Activated CD4-positive, alpha-beta T cell treated with anti-CD3 and anti-CD28 coated beads for 36 hours (primary cell): ENCODE data around the gene RARB. TPM values are rescaled to one million over a fixed set of nuclear protein-coding genes. Genes with fewer than 3 reads are reported as not detected.

ENCODE experiments used
- ATAC-seq: fragments of 200-7000 bp; cut with Tn5 transposase; one replicate; pipeline ENCODE4 v1.10.0; 2021; ENCODE audit warnings: mild to moderate bottlenecking, moderate library complexity
- CTCF ChIA-PET: fragments of 350-600 bp; sonication (Branson Sonifier 250); formaldehyde crosslinking; loops from one replicate; lab custom pipeline; 2021; ENCODE audit warnings: antibody characterized with exemption; lab: Charles Lee
- POLR2A ChIA-PET: fragments of 350-600 bp; sonication (Branson Sonifier 250); formaldehyde crosslinking; loops from one replicate; lab custom pipeline; 2021; ENCODE audit warnings: antibody characterized with exemption, inconsistent platforms; lab: Charles Lee
- DNase-seq: peaks from one replicate; pipeline ENCODE4 v3.0.0-alpha.2; 2020
- H3K27ac Mint-ChIP-seq: one replicate; pipeline ENCODE4 v1.8.0; 2021; ENCODE audit warnings: mixed read lengths
- H3K27me3 Mint-ChIP-seq: one replicate; pipeline ENCODE4 v1.8.0; 2021; ENCODE audit warnings: mixed read lengths
- H3K36me3 Mint-ChIP-seq: one replicate; pipeline ENCODE4 v1.8.0; 2021; ENCODE audit warnings: low read depth, mixed read lengths
- H3K4me1 Mint-ChIP-seq: one replicate; pipeline ENCODE4 v1.8.0; 2021; ENCODE audit warnings: mixed read lengths
- H3K4me3 Mint-ChIP-seq: one replicate; pipeline ENCODE4 v1.8.0; 2021; ENCODE audit warnings: mild to moderate bottlenecking, moderate library complexity, mixed read lengths
- H3K9me3 Mint-ChIP-seq: one replicate; pipeline ENCODE4 v1.8.0; 2021; ENCODE audit warnings: low read depth, mixed read lengths
- intact Hi-C, 2 experiments: fragments of 100-400 bp; cut with DNase I in 1 of 2; cut with micrococcal nuclease in 1 of 2; formaldehyde crosslinking; loops; one replicate each; pipeline versions ENCODE4 v1.14.2 to v1.15.1; 2022 to 2024; cut with DNase I, micrococcal nuclease
- total RNA-seq, 2 experiments: library from RNA; stranded (reverse); gene quantifications; one replicate each; pipeline ENCODE4 v1.2.3, GENCODE V29; 2021

The RARB gene
- total RNA-seq, 2 experiments from 2014 or later = not detected

DNA sequence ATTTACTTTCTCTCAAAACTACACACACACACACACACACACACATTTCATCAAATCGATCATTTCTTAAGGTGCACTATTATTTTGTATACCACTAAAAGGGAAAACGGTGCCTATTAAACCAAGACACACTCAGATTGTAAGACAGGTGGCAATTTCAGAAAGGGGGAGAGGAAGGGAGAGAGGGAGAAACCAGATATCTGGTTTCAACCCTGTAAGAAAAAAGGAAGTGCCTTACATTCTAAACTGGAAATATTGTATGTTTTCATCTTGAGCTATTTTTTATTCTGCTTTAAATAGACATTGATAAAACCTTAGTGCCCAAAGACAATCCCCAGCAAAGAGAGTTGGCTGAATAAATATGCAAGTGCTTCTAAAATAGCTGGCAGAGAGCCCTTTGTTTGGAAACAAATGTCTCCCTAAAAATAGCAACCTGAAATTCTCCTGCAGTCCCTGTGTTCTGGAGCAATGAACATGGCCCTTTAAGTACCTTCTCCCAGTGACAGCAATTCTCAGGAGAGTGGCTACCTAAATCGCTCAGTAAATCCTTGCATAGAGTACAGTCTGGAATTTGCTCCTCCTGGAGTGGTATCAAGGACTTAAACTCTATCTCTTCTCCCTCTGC lies 85.7 kb downstream of the RARB start:
- H3K9me3 Mint-ChIP-seq = no peaks in the 10 kb centered on the region
- ATAC-seq = no peak
- no peak for DNase-seq
- intact Hi-C loops = loop anchor here in 1 of 2 experiments (1.0 kb wide), 1 partner anchor 32 kb away; no protein-coding TSS in a partner anchor
- H3K4me1 Mint-ChIP-seq = no peaks in the 10 kb centered on the region
- no peaks in the 10 kb centered on the region for H3K36me3 Mint-ChIP-seq
- no peak overlapping the region for H3K27ac Mint-ChIP-seq
- H3K4me3 Mint-ChIP-seq = no peak overlapping the region
- POLR2A ChIA-PET = no interaction called here
- peaks cover 5% of the 10 kb centered on the region for H3K27me3 Mint-ChIP-seq
- CTCF ChIA-PET = no interaction called here

GRCh38 chr3:25515171-25515570 lies 87.1 kb downstream of the RARB start:
- Mint-ChIP-seq H3K27me3 (peaks cover 5% of the 10 kb centered on the region), H3K36me3 (no peaks in the 10 kb centered on the region), H3K9me3 (no peaks in the 10 kb centered on the region), H3K4me3 (no peak overlapping the region), H3K27ac (no peak overlapping the region), H3K4me1 (no peaks in the 10 kb centered on the region)
- ChIA-PET CTCF (no interaction called here), POLR2A (no interaction called here)
- intact Hi-C loops = no loop called here
- ATAC-seq = no peak
- DNase-seq = no peak

- peaks cover 6% of the 10 kb centered on the region for H3K27me3 Mint-ChIP-seq
- ChIA-PET CTCF (interaction anchor here (1.2 kb wide), 1 partner anchor 12 kb away, joined by 4 read pairs; no protein-coding TSS in a partner anchor), POLR2A (no interaction called here)
- H3K9me3 Mint-ChIP-seq = no peaks in the 10 kb centered on the region
- no peaks in the 10 kb centered on the region for H3K4me1 Mint-ChIP-seq
- no peak overlapping the region for H3K27ac Mint-ChIP-seq
- no peak for ATAC-seq
- no peak overlapping the region for H3K4me3 Mint-ChIP-seq
- no peaks in the 10 kb centered on the region for H3K36me3 Mint-ChIP-seq
- intact Hi-C loops = no loop called here
- DNase-seq = no peak
These were observed 93.0 kb downstream of the RARB start for GRCh38 chr3:25520926-25521559.

- ATAC-seq = no peak
- peaks cover 6% of the 10 kb centered on the region for H3K27me3 Mint-ChIP-seq
- H3K36me3 Mint-ChIP-seq = no peaks in the 10 kb centered on the region
- H3K4me1 Mint-ChIP-seq = no peaks in the 10 kb centered on the region
- H3K9me3 Mint-ChIP-seq = peaks cover 2% of the 10 kb centered on the region
- no peak overlapping the region for H3K27ac Mint-ChIP-seq
- intact Hi-C loops = no loop called here
- CTCF ChIA-PET = no interaction called here
- no peak for DNase-seq
- no peak overlapping the region for H3K4me3 Mint-ChIP-seq
- POLR2A ChIA-PET = no interaction called here
These were observed 99.3 kb downstream of the RARB start for GRCh38 chr3:25527336-25527735.

- Mint-ChIP-seq H3K4me1 (no peaks in the 10 kb centered on the region), H3K36me3 (no peaks in the 10 kb centered on the region), H3K27me3 (peaks cover 6% of the 10 kb centered on the region), H3K4me3 (no peak overlapping the region), H3K9me3 (peaks cover 2% of the 10 kb centered on the region), H3K27ac (no peak overlapping the region)
- ATAC-seq (no peak), DNase-seq (no peak)
- ChIA-PET CTCF (no interaction called here), POLR2A (no interaction called here)
- intact Hi-C loops = no loop called here
These were observed 99.7 kb downstream of the RARB start for GRCh38 chr3:25527801-25528200.

DNA sequence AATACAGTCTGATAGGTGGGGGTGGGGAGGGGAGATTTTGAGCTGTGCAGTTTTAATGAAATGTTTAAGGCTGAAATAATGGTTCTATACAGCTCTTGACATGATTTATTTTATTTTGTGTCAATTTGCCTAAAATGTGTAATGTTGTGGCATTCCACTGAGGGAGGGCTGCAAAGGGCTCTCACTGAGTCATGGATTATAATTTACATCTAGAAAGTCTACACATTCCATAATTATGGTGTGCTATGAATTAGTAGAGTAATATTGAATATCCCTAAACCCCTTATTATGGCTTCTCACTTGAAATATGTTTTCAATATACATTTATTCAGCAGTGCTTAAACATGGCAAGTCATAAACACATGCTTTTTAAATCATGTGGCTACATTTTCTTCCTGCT lies 103.9 kb downstream of the RARB start:
- H3K36me3 Mint-ChIP-seq = no peaks in the 10 kb centered on the region
- ChIA-PET CTCF (interaction anchor here (1.2 to 1.8 kb wide), 5 partner anchors 9 to 62 kb away, joined by 3 to 11 read pairs (median 4); no protein-coding TSS in a partner anchor), POLR2A (interaction anchor here (0.6 kb wide), 1 partner anchor 54 kb away, joined by 3 read pairs; no protein-coding TSS in a partner anchor)
- H3K4me1 Mint-ChIP-seq = no peaks in the 10 kb centered on the region
- intact Hi-C loops = loop anchor here (2.0 to 5.0 kb wide), 3 partner anchors 60 to 1181 kb away; no protein-coding TSS in a partner anchor
- DNase-seq = no peak
- no peak for ATAC-seq
- no peak overlapping the region for H3K27ac Mint-ChIP-seq
- H3K27me3 Mint-ChIP-seq = peaks cover 4% of the 10 kb centered on the region
- H3K9me3 Mint-ChIP-seq = peaks cover 4% of the 10 kb centered on the region
- H3K4me3 Mint-ChIP-seq = no peak overlapping the region

- CTCF ChIA-PET = interaction anchor here (0.6 to 1.8 kb wide), 11 partner anchors 9 to 640 kb away, joined by 3 to 11 read pairs (median 4); no protein-coding TSS in a partner anchor
- H3K27ac Mint-ChIP-seq = no peak overlapping the region
These were observed 104.5 kb downstream of the RARB start for GRCh38 chr3:25532431-25533162.

DNA sequence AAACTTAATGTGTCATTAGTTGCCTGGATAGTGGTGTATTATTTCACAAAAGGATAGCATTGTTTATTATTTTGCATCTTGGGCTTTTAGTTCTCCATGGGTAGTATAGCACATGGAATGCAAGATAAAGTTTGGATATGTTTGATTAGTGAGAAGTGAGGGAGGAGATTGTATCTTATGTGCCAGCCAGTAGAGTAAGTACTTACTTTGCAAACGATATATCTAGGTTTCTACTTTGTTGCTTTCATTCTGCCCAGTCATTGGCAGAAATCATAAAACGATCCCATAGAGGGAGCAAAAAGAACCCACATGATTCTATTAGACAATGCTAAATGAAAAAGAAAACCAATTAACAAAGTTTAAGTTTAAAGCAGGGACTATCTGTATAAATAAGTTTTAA lies 105.3 kb downstream of the RARB start:
- H3K9me3 Mint-ChIP-seq = peaks cover 4% of the 10 kb centered on the region

More at GRCh38 chr3:25532431-25533162, 104.5 kb downstream of the RARB start:
- intact Hi-C loops = loop anchor here (2.0 to 5.0 kb wide), 3 partner anchors 60 to 1180 kb away; no protein-coding TSS in a partner anchor
- DNase-seq (peak; percentile 67), ATAC-seq (peak; percentile 33)
- no peaks in the 10 kb centered on the region for H3K36me3 Mint-ChIP-seq
- H3K4me1 Mint-ChIP-seq = no peaks in the 10 kb centered on the region
- peaks cover 4% of the 10 kb centered on the region for H3K9me3 Mint-ChIP-seq
- peaks cover 4% of the 10 kb centered on the region for H3K27me3 Mint-ChIP-seq
- no peak overlapping the region for H3K4me3 Mint-ChIP-seq
- POLR2A ChIA-PET = no interaction called here

GRCh38 chr3:25534007-25534406 lies 105.9 kb downstream of the RARB start:
- intact Hi-C loops = loop anchor here in 1 of 2 experiments (5.0 kb wide), 1 partner anchor 58 kb away; no protein-coding TSS in a partner anchor
- ChIA-PET CTCF (no interaction called here), POLR2A (no interaction called here)
- Mint-ChIP-seq H3K4me1 (no peaks in the 10 kb centered on the region), H3K27me3 (peaks cover 4% of the 10 kb centered on the region), H3K9me3 (peaks cover 4% of the 10 kb centered on the region), H3K36me3 (no peaks in the 10 kb centered on the region), H3K27ac (no peak overlapping the region), H3K4me3 (no peak overlapping the region)
- DNase-seq = no peak
- ATAC-seq = no peak

More for the DNA sequence above, 105.3 kb downstream of the RARB start:
- ChIA-PET CTCF (interaction anchor here (0.9 to 1.8 kb wide), 8 partner anchors 11 to 73 kb away, joined by 3 to 11 read pairs (median 4); no protein-coding TSS in a partner anchor), POLR2A (no interaction called here)
- Mint-ChIP-seq H3K4me1 (no peaks in the 10 kb centered on the region), H3K36me3 (no peaks in the 10 kb centered on the region), H3K4me3 (no peak overlapping the region), H3K27me3 (peaks cover 4% of the 10 kb centered on the region), H3K27ac (no peak overlapping the region)
- intact Hi-C loops = loop anchor here (2.0 to 5.0 kb wide), 3 partner anchors 59 to 1179 kb away; no protein-coding TSS in a partner anchor
- no peak for ATAC-seq
- no peak for DNase-seq

DNA sequence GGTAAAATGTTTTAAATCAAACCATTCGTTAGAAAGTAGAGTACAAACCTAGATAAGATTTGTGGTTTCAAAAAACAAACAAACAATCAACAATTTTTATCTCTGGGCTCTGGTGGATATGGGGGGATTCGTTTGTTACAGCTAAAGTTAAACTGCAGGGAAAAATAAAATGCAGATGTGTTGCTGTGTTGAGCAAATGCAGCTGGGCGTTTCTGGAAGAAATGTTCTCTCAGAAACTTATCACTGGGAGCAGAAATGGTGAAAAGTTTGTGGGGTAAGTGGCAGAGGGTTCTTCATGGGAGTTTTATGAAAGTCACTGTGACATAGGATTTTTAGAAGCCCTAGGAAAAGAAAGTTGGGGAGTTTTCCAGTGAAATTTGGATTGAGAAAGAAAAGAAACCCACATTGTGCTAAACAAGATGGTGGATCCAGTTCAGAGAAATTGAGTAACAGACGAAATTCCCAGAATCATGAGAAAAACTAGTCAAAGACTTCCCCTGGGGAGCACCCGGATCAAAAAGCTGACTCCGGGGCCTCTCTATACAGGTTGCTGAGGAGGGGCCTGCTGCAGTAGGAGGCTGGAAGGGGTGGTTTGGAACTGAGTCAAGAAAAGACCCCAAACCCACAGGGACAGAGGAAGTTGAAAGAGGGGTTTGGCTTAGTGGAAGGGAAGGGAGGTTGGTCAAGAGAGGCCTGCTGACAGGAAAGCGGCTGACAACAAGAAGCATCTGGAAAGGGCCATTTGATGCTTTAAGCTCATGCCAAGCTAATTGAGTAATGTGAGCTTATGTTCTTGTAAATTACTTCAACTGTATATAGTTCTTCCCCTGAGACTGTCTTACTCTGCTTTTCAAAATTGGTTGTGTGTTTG lies 108.7 kb downstream of the RARB start:
- ChIA-PET POLR2A (no interaction called here), CTCF (interaction anchor here (0.7 kb wide), 1 partner anchor 33 kb away, joined by 3 read pairs; no protein-coding TSS in a partner anchor)
- H3K27me3 Mint-ChIP-seq = peaks cover 4% of the 10 kb centered on the region
- peaks cover 2% of the 10 kb centered on the region for H3K9me3 Mint-ChIP-seq
- H3K4me3 Mint-ChIP-seq = no peak overlapping the region
- H3K4me1 Mint-ChIP-seq = no peaks in the 10 kb centered on the region
- no peaks in the 10 kb centered on the region for H3K36me3 Mint-ChIP-seq
- ATAC-seq (no peak), DNase-seq (no peak)
- intact Hi-C loops = no loop called here
- no peak overlapping the region for H3K27ac Mint-ChIP-seq
